SH-SY5Y (cell line): ENCODE measurements around the gene MAL.

Source experiments
- GATA2 ChIP-seq: IDR thresholded peaks from 2 replicates; pipeline ENCODE4 v1.6.1; 2011; ENCODE audit warnings: mild to moderate bottlenecking, low read depth, low read length
- GATA3 ChIP-seq: IDR thresholded peaks from 2 replicates; pipeline ENCODE4 v1.6.1; 2011; ENCODE audit warnings: low read depth, mild to moderate bottlenecking, low read length, moderate library complexity

Gene MAL

DNA sequence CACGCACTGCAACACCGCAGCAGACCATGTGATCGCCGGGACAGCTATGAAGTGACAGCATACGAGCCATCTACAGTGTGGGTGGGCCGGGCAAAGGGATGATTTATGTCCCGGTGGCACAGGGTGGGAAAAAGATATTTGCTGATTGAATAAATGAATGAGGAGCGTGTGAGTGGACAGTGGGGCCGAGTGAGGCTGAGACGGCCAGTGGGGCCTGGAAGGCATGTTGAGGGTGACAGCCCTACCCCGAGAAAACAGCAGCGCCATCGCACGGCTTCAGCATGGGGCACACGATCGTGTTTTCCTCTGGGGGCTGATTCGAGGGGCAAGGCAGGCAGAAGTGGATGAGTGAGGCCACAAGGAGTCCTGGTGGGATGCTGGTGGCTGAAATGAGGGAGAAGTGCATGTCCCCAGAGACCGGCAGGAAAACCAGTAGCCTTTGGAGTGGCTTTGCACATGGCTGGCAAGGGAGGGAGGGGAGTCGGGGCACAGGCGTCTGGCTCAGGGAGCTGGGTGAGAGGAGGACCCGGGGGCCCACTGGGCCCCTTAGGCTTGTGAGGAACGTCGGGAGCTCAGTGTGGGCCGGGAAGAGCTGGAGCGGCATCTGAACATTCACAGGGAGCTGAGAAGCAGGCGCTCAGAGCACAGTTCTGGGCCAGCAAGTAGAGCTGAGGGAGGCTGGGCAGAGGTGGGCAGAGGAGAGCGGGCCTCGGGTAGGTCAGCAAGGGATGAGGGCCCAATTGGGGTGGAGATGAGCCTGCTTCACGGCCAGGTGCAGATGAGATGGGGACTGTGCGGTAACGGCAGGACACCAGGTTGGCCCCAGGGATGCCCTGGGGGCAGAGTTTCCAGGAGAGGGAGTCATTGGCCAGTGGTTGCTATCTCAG is 32.1 kb upstream of the MAL start:
- TF ChIP-seq GATA2 (no peak), GATA3 (no peak)

DNA sequence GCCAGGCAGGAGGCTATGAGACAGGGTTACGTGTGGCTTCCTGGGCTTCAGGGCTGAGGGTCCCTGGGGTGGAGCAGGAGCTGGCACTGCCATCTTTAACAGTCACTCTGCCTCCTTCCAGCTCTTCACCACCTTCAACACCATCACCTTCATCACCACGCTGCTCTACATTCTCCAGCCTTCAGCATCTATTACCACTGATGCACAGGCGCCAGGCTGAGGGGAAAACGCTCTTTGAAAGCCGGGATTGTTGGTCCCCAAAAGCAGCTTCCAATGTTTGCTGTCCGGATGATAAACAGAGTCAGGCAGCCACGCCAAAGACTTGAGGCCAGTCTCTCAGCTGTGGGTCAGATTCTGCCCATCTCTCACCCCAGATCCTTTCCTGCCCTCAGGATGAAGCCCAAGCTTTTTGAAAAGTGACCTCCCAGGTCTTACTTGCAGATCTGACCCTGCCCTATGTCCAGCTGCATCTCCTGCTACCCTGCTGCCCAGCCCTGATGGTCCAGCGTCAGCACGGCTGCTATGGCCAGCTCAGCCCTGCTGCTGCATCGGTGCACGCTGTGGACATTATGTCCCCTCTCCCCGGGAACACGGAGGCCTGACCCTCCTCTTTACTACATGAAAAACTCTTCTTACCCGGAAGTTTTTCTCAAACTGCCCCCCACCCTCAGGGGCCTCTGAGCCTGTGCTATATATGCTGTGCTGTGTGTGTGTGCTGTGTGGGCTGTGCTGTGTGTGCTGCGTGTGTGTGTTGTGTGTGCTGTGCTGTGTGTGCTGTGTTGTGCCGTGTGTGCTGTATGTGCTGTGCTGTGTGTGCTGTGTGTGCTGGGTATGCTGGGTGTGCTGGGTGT is 31.2 kb upstream of the MAL start:
- TF ChIP-seq GATA3 (no peak), GATA2 (no peak)

DNA sequence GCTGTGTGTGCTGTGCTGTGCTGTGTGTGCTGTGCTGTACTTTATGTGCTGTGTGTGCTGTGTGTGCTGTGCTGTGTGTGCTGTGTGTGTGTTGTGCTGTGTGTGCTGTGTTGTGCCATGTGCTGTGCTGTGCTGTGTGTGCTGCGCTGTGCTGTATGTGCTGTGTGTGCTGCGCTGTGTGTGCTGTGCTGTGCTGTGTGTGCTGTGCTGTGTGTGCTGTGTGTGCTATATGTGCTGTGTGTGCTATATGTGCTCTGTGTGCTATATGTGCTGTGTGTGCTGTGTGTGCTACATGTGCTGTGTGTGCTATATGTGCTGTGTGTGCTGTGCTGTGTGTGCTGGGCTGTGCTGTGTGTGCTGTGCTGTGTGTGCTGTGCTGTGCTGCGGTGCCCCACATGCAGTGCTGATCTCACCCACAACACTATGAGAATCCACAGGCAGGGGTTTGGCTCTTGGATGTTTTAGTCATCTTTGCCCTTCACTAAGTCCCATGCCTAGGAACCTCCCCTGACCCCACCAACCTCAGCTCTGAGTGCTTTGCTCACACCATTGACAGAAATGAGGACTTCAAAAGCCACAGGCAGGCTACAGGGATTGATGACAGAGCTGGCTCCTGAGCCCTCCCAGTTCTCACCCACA is 30.5 kb upstream of the MAL start:
- TF ChIP-seq GATA2: no peak
- no peak for TF ChIP-seq GATA3

DNA sequence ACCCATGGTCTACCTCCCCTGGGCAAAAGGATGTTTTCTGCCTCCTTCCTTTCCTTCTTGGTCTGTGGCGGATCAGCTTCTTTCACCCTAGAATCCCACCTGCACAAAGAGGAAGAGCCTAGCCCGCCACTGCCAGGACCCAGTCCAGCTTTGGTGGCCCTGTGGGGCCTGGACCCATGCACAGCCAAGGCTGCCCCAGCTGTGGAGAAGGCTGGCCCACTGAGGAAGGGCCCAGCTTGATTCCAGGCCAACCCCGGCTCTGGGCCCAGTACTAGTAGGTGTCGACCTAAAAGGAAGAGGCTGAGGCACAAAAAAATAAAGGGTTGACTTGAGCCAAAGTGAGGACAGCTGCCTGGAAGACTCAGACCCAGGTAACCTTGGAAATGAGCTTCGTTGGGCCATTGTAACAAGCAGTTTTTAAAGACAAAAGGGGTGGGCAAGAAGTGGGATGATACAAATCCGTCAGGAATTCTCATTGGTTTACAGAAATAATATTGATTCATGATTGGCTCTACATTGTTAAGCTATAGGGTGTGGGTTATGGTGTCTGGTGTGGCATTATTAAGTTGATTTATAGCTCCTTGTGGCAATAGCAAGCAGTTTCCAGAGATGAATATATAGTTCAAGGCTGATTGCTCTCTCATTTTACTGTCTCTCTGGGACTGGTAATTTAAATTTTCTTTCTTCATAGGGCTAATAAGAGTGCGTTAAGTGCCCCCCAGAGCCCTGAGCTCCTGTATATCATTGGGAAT is 29.8 kb upstream of the MAL start:
- TF ChIP-seq GATA2: no peak
- no peak for TF ChIP-seq GATA3

DNA sequence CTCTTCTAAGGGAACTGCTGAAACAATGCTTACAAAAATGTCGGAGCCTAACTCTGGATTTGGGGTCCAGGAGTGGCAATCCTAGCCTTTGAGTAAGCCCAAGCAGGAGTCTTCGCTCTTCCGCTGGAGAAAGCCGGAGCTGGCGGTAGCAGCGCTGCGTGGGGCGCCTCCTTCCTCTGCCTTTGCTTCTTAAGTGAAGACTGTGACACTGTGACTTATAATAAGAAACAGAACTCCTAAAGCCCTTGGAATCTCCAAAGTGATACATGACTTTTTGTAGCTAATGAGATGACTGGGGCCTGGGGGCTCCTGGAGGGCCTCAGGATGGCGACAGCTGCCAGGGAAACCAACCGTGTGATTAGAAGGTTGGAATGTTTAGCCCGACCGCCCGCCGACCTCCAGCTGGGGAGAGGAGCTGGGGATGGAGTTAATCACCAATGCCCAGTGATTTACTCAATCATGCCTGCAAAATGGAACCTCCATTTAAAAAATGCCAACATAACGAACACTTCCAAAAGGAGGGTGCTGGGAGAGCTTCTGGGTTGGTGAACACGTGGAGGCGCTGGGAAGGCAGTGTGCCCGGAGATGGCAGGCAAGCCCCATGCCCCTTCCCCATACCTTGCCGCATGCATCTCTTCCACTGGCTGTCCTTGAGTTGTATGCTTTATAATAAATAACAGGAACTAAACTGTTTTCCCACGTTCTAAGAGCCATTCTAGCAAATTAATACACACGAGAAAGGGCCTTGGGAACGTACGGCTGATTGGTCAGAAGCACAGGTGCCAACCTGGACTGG is 29.0 kb upstream of the MAL start:
- TF ChIP-seq GATA2 (no peak), GATA3 (no peak)

DNA sequence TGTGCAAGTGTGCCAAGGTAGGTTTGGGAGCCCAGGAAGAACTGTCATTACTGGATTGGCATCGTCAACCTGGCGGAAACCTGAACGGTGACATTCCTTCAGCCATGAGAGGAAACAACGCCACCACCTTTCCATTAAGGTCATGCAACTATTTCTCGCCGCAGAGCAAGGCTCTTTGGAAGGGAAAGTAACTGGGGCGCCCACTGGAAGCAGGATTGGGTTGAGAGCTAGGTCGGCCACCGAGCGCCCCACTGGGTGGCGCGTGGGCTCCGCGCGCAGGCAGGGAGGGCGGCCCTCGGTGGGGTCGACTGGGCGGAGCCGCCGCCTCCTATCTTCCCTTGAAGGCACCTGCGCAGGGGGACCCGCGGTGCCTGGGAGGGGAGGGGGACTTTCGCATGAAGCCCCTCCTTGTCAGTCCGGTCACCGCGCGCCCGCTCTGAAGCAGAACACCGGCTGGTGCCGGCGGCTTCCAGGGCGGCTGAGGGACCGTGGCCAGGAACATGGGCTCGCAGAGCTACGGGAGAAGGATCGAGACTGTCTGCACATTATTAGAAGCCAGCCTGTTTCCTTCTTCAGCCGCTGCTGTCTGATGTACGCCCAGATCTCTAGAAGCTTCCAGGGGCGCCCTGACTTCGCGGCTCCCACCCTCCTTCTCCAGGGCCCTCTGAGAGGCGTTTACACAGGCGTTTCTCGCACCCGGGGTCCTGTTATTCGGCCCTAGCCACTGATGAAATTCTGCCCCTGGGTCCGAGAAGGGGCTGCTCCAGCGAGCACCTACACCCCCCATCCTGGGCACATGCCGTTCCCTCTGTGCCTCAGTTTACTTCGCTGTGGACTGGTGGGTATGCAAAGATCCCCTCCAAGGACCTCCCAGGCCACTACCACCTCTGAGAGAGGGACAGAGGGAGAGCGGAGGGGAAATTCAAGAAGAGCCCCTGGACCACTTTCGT is 27.3 kb upstream of the MAL start:
- TF ChIP-seq GATA3: no peak
- TF ChIP-seq GATA2: no peak

DNA sequence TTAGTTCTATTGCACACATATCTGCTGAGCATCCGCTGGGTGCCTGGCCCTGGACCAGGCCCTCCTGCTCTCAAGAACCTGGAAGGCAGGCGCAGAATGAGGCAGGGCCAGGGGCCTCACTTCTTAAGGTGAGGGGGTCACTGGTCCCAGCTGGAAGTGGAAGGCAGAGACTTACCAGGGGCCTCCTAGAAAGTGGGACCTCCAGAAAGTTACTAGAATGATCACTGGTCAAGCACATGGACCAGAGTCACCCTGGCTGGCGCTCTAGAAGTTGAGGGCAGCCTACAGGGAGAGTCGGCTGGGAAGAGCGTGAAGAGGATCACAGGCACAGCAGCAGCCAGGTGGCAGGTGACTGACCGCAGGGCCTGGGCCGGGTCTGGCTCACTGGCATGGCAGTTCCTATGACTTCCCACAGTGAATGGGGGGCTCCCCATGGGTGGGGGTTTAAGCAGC is 26.1 kb upstream of the MAL start:
- TF ChIP-seq GATA3 (no peak), GATA2 (no peak)

DNA sequence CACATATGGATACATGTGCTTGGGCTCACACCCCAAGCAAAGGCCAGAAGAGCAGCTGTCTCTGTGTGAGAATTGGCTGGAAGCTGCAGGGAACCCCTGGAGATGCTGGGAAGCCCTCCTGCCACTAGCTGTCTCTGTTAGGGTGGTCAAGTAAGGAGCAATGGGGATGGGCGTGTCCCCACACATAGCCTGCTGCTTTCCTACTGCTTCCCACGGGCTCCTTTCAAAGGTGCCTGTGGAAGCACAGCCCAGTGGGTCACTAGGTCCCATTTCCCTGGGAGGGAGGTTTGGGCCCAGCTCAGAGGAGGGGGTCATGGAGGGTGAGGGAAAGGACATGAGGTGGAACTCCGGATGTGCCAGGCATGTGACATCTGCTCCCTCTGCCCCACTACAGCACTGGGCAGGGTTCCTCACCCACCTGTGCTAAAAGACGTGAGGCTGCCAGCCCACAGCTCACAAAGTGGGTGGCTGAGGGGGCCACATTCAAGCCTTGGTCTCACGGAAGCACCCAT is 24.4 kb upstream of the MAL start:
- TF ChIP-seq GATA2: no peak
- TF ChIP-seq GATA3: no peak

DNA sequence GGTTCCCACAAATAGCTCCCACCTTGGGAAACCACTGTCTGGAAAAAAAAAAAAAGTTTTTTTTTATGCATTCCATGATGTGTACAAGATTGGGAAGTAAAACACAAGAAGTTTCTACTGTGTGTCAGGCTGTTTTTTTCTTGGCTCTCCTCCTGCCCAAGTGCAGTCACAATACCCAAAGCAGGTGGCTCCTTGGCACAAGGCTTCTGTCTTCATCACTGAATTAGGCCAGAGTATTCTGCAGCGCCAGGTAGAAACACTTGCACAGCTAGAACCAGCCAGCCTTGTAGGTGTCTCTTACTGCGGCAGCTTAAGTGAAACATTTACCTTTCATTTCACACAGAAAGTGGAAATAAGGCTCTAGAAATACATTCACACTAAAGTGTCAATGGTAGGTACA is 23.8 kb upstream of the MAL start:
- TF ChIP-seq GATA3 (no peak), GATA2 (no peak)

DNA sequence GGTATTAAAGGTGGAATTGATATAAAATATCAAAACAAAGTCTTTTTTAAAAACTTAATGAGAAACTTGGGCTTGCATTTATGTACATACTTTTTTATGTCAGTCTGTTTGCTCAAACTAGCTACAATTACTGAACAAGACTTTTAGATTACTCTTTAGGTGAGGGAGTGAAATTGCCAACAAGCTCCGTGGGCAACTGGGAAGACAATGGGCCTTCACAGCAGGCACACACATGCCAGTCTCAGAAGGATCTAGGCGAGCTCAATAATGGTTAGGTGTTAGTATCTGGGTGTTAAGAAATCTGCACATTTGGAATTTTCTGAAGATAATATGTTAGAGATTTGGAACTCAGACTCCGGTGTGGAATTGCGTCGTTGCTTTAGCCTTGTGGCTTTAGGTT is 23.0 kb upstream of the MAL start:
- TF ChIP-seq GATA2 (no peak), GATA3 (no peak)

DNA sequence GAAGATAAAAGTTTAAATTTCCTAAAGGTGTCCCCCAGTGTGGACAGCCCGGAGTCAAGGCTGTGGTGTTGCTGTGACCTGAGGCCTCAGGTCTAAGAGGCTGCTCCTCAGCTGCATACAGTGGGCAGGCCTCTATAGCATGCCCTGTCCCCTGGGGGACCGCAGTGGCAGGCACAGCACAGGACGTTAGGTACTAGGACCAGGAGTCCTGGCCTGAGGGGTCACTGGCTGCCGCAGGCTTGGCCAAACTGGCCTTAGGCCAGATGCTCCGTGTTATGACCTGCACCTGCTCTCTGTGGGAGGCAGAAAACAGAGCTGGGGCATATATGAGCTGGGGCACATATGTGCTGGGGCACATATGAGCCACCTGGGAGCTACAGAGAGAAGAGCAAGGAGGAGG is 21.2 kb upstream of the MAL start:
- no peak for TF ChIP-seq GATA2
- no peak for TF ChIP-seq GATA3

DNA sequence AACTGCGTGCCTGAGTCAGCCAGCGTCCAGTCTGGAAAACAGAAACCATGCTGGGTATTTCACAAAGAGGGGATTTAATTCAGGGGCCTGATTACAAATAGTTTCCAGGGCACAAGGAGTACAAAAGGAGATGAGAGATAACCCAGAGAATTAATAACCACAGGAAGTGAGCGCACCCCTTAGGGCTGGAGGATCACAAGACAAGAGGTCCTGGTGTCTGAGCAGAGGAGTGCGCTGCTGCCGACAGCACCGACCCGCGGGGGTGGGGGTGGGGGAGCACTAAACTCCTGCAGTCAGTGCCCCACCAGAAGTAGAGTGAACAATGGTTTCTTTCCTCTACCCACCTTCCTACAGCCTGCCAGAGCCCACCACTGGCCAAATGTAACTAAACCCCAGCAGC is 20.8 kb upstream of the MAL start:
- no peak for TF ChIP-seq GATA3
- no peak for TF ChIP-seq GATA2
